Fibroblast of lung (primary cell): ENCODE measurements around the gene HCFC1R1. TPM values are rescaled to one million over a fixed set of nuclear protein-coding genes. Genes with fewer than 3 reads are reported as not detected.

Experiments used
- DNase-seq, 2 donors: peaks; one replicate each; pipeline versions ENCODE4 v3.0.0 to v3.0.0-alpha.2; 2010; ENCODE audit warnings: low read depth in 2 of 2
- H2AFZ ChIP-seq: 2 replicates; pipeline ENCODE4 v1.5.1; 2012; ENCODE audit warnings: low read length, control low read depth, inconsistent platforms
- H3K27ac ChIP-seq: 2 replicates; pipeline ENCODE4 v1.5.1; 2011; ENCODE audit warnings: low read length, control low read depth; ENCODE audit not compliant: insufficient read depth
- H3K27me3 ChIP-seq: 2 replicates; pipeline ENCODE4 v1.5.1; 2011; ENCODE audit warnings: mild to moderate bottlenecking, low read length; ENCODE audit not compliant: control insufficient read depth, insufficient read depth
- H3K36me3 ChIP-seq: 2 replicates; pipeline ENCODE4 v1.5.1; 2011; ENCODE audit warnings: low read length; ENCODE audit not compliant: control insufficient read depth, insufficient read depth
- H3K4me1 ChIP-seq: 2 replicates; pipeline ENCODE4 v1.5.1; 2011; ENCODE audit warnings: low read length; ENCODE audit not compliant: control insufficient read depth, insufficient read depth; ENCODE audit errors: extremely low read depth
- H3K4me2 ChIP-seq: 2 replicates; pipeline ENCODE4 v1.5.1; 2011; ENCODE audit warnings: low read length, control low read depth; ENCODE audit not compliant: insufficient read depth; ENCODE audit errors: extremely low read depth
- H3K4me3 ChIP-seq, 4 experiments: fragments of 200-600 bp in 1 of 4; sonication (generic) in 1 of 4; replicated peaks in 1 of 4; 2 replicates each; pipeline ENCODE4 v1.5.1; 2011 to 2016; ENCODE audit warnings: low read length in 4 of 4, low read depth in 3 of 4, mild to moderate bottlenecking in 3 of 4, control low read depth in 2 of 4, inconsistent platforms in 1 of 4, mixed read lengths in 1 of 4; ENCODE audit not compliant: insufficient read depth in 1 of 4; ENCODE audit errors: control extremely low read depth in 1 of 4
- H3K79me2 ChIP-seq: 2 replicates; pipeline ENCODE4 v1.5.1; 2012; ENCODE audit warnings: mild to moderate bottlenecking, low read length, inconsistent platforms; ENCODE audit not compliant: control insufficient read depth, insufficient read depth
- H3K9ac ChIP-seq: 2 replicates; pipeline ENCODE4 v1.5.1; 2011; ENCODE audit warnings: mild to moderate bottlenecking, low read length, control low read depth; ENCODE audit not compliant: insufficient read depth
- H3K9me3 ChIP-seq: 2 replicates; pipeline ENCODE4 v1.5.1; 2012; ENCODE audit warnings: low read depth, low read length; ENCODE audit not compliant: control insufficient read depth, insufficient read depth
- H4K20me1 ChIP-seq: 2 replicates; pipeline ENCODE4 v1.5.1; 2011; ENCODE audit warnings: low read length; ENCODE audit not compliant: control insufficient read depth, insufficient read depth; ENCODE audit errors: extremely low read depth
- EZH2 ChIP-seq: IDR thresholded peaks from 2 replicates; pipeline ENCODE4 v1.5.1; 2012; ENCODE audit warnings: low read length, control low read depth, mild to moderate bottlenecking; ENCODE audit errors: missing control alignments
- polyA plus RNA-seq, 2 donors: library from polyadenylated mRNA; depleted of rRNA in 1 of 2; stranded (reverse) in 1 of 2; unstranded in 1 of 2; fragments of >200 nt; gene quantifications; 2 replicates each; pipeline ENCODE4 v1.2.1, GENCODE V29; 2011 to 2012; ENCODE audit warnings: missing spikeins in 1 of 2
- total RNA-seq: library from RNA; depleted of rRNA; stranded (reverse); fragments of >200 nt; gene quantifications from 2 replicates; pipeline ENCODE4 v1.2.1, GENCODE V29; 2014
- TF ChIP-seq, protein P1 (sequence below), 2 donors: IDR thresholded peaks in 1 of 2; conservative IDR thresholded peaks in 1 of 2; 1 replicate in 1 of 2; 2 replicates in 1 of 2; pipeline ENCODE4 v1.5.1; 2011 to 2012; ENCODE audit warnings: low read length in 2 of 2, control low read depth in 1 of 2, inconsistent platforms in 1 of 2, low read depth in 1 of 2, mild to moderate bottlenecking in 1 of 2

HCFC1R1 gene
- total and polyA plus RNA-seq, 2 donors (not counting 1 experiment from before 2014, with no cell fraction given) = 58.0 to 75.5 TPM

DNA sequence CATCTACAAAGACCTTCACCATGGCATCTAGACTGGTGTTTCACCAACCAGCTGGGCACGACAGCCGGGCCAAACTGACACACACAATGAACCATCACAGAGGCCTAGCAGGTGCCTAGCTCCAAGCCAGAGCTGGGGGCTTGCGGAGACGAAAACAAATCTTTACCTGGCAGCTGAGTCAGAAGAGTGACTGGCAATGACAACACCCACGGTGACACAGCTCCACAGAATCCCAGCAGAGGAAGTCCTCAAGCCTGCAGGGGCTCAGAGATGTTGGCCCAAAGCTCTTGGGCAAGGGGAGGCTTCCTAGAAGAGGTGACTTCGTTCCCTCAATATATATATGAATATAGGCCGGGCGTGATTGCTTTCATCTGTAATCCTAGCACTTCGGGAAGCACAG is 27.8 kb upstream of the HCFC1R1 start:
- H3K4me3 ChIP-seq = no peak overlapping the region
- H2AFZ ChIP-seq = no peak overlapping the region
- no peak for TF ChIP-seq EZH2
- TF ChIP-seq, protein P1, sequence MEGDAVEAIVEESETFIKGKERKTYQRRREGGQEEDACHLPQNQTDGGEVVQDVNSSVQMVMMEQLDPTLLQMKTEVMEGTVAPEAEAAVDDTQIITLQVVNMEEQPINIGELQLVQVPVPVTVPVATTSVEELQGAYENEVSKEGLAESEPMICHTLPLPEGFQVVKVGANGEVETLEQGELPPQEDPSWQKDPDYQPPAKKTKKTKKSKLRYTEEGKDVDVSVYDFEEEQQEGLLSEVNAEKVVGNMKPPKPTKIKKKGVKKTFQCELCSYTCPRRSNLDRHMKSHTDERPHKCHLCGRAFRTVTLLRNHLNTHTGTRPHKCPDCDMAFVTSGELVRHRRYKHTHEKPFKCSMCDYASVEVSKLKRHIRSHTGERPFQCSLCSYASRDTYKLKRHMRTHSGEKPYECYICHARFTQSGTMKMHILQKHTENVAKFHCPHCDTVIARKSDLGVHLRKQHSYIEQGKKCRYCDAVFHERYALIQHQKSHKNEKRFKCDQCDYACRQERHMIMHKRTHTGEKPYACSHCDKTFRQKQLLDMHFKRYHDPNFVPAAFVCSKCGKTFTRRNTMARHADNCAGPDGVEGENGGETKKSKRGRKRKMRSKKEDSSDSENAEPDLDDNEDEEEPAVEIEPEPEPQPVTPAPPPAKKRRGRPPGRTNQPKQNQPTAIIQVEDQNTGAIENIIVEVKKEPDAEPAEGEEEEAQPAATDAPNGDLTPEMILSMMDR (conservative IDR thresholded peaks at IDR 0.05 in 1 of 2, IDR thresholded peaks at IDR 0.05 in 1 of 2; ENCODE audit: low read depth in 1 of 2, low read length in 2 of 2) = no peak
- no peaks in the 10 kb centered on the region for H3K36me3 ChIP-seq
- no peak overlapping the region for H3K4me2 ChIP-seq
- H3K27me3 ChIP-seq = peaks cover 29% of the 10 kb centered on the region
- no peaks in the 10 kb centered on the region for H3K4me1 ChIP-seq
- no peaks in the 10 kb centered on the region for H3K9me3 ChIP-seq
- no peaks in the 10 kb centered on the region for H3K79me2 ChIP-seq
- no peak overlapping the region for H3K9ac ChIP-seq
- no peak overlapping the region for H3K27ac ChIP-seq
- no peak for DNase-seq
- H4K20me1 ChIP-seq = no peaks in the 10 kb centered on the region

DNA sequence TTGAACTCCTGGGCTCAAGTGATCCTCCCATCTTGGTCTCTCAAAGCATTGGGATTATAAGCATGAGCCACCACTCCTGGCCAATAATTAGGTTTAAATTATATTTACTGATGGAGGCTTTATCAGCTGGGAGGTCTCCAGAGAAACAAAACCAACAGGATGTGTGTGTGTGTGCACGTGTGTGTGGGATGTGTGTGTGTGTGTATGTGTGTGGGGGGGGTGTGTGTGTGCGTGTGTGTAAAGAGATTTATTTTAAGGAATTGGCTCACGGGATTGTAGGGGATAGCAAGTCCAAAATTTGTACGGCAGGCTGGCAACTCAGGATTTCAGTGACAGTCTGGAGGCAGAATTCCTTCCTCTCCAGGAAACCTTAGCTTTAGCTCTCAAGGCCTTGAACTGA is 27.3 kb upstream of the HCFC1R1 start:
- no peaks in the 10 kb centered on the region for H3K9me3 ChIP-seq
- no peaks in the 10 kb centered on the region for H4K20me1 ChIP-seq
- no peak overlapping the region for H3K9ac ChIP-seq
- TF ChIP-seq, protein P1 (conservative IDR thresholded peaks at IDR 0.05 in 1 of 2, IDR thresholded peaks at IDR 0.05 in 1 of 2; ENCODE audit: low read depth in 1 of 2, low read length in 2 of 2) = no peak
- TF ChIP-seq EZH2 = no peak
- no peaks in the 10 kb centered on the region for H3K4me1 ChIP-seq
- peaks cover 32% of the 10 kb centered on the region for H3K27me3 ChIP-seq
- no peak overlapping the region for H2AFZ ChIP-seq
- no peaks in the 10 kb centered on the region for H3K36me3 ChIP-seq
- H3K4me2 ChIP-seq = no peak overlapping the region
- H3K4me3 ChIP-seq = no peak overlapping the region
- H3K27ac ChIP-seq = no peak overlapping the region
- no peak for DNase-seq
- no peaks in the 10 kb centered on the region for H3K79me2 ChIP-seq

DNA sequence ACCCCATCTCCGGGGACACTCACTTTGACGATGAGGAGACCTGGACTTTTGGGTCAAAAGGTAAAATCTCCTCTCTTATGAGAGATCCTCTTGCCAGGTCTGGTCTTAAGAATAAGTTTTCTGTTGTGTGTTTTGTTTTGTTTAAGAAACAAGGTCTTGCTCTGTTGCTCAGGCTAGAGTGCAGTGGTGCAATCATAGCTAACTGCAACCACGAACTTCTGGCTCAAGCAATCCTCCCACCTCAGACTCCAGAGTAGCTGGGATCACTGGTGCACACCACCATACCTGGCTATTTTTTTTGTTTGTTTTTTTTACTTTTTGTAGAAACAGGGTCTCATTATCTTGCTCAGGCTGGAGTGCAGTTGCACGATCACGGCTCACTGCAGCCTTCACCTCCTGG is 26.7 kb upstream of the HCFC1R1 start:
- Histone ChIP-seq H2AFZ (no peak overlapping the region), H3K4me2 (no peak overlapping the region), H3K9ac (no peak overlapping the region), H3K79me2 (no peaks in the 10 kb centered on the region), H3K4me1 (no peaks in the 10 kb centered on the region), H3K9me3 (no peaks in the 10 kb centered on the region), H3K27me3 (peaks cover 36% of the 10 kb centered on the region), H4K20me1 (no peaks in the 10 kb centered on the region), H3K4me3 (no peak overlapping the region), H3K36me3 (no peaks in the 10 kb centered on the region), H3K27ac (no peak overlapping the region)
- TF ChIP-seq, protein P1 (conservative IDR thresholded peaks at IDR 0.05 in 1 of 2, IDR thresholded peaks at IDR 0.05 in 1 of 2; ENCODE audit: low read depth in 1 of 2, low read length in 2 of 2) = no peak
- TF ChIP-seq EZH2 = no peak
- DNase-seq = no peak
